Renal cortex interstitium (tissue), 15 donors: Measurements from ENCODE around the gene TNIP1. TPM values are rescaled to one million over a fixed set of nuclear protein-coding genes. Genes with fewer than 3 reads are reported as not detected.

Experiments used
- DNase-seq, 11 donors: peaks; one replicate each; pipeline ENCODE4 v3.0.0-alpha.2; 2013; ENCODE audit warnings: low read depth in 9 of 11, low spot score in 4 of 11; ENCODE audit errors: extremely low read depth in 1 of 11
- long read RNA-seq, 16 experiments: transcript quantifications; one replicate each; lab custom pipeline, GENCODE V29; 2026
- polyA plus RNA-seq, 3 donors: library from polyadenylated mRNA; unstranded; fragments of 120-200 nt; gene quantifications; one replicate each; pipeline ENCODE4 v1.2.1, GENCODE V29; 2013; ENCODE audit not compliant: insufficient read length in 3 of 3

The TNIP1 gene
- polyA plus RNA-seq: 10 to 100 TPM; 63.0 to 88.2 (median 78.3) TPM
- long read RNA-seq, donor 1, partial matches to known transcripts: 6 of 12 reads
- long read RNA-seq, donor 1, other reads (novel, unspliced or antisense): 0 of 12 reads
- long read RNA-seq, donor 2, partial matches to known transcripts: 0 of 7 reads
- long read RNA-seq, donor 2, other reads (novel, unspliced or antisense): 0 of 7 reads
- long read RNA-seq, donor 3, transcript TNIP1-211 (18 exons, 2,274 nt): major isoform, 9 of 22 reads
- long read RNA-seq, donor 3, partial matches to known transcripts: 7 of 22 reads
- long read RNA-seq, donor 3, other reads (novel, unspliced or antisense): 0 of 22 reads
- long read RNA-seq, donor 4, partial matches to known transcripts: 5 of 13 reads
- long read RNA-seq, donor 4, other reads (novel, unspliced or antisense): 0 of 13 reads
- long read RNA-seq, donor 5: 0 reads
- long read RNA-seq, donor 6, partial matches to known transcripts: 0 of 7 reads
- long read RNA-seq, donor 6, other reads (novel, unspliced or antisense): 0 of 7 reads
- long read RNA-seq, donor 7, partial matches to known transcripts: 5 of 13 reads
- long read RNA-seq, donor 7, other reads (novel, unspliced or antisense): 0 of 13 reads
- long read RNA-seq, donor 8: 0 reads
- long read RNA-seq, donor 9, partial matches to known transcripts: 0 of 7 reads
- long read RNA-seq, donor 9, other reads (novel, unspliced or antisense): 0 of 7 reads
- long read RNA-seq, donor 10, transcript TNIP1-211 (18 exons, 2,274 nt): major isoform, 6 of 13 reads
- long read RNA-seq, donor 10, partial matches to known transcripts: 5 of 13 reads
- long read RNA-seq, donor 10, other reads (novel, unspliced or antisense): 0 of 13 reads
- long read RNA-seq, donor 11, partial matches to known transcripts: 0 of 3 reads
- long read RNA-seq, donor 11, other reads (novel, unspliced or antisense): 0 of 3 reads
- long read RNA-seq, donor 12, partial matches to known transcripts: 0 of 4 reads
- long read RNA-seq, donor 12, other reads (novel, unspliced or antisense): 0 of 4 reads
- long read RNA-seq, donor 13: 0 reads
- long read RNA-seq, donor 14, partial matches to known transcripts: 0 of 9 reads
- long read RNA-seq, donor 14, other reads (novel, unspliced or antisense): 0 of 9 reads
- long read RNA-seq, donor 15, partial matches to known transcripts: 0 of 5 reads
- long read RNA-seq, donor 15, other reads (novel, unspliced or antisense): 0 of 5 reads
- long read RNA-seq, donor 16, transcript TNIP1-211 (18 exons, 2,274 nt): major isoform, 13 of 26 reads
- long read RNA-seq, donor 16, partial matches to known transcripts: 5 of 26 reads
- long read RNA-seq, donor 16, other reads (novel, unspliced or antisense): 0 of 26 reads

GRCh38 chr5:151080613-151081430, at the start of gene TNIP1:
Gene TNIP1, minus strand, starts transcription at chr5:151081034. Its CDS starts 15,939 bp downstream, at chr5:151065095.
- peak; percentile 71 to 86 (median 79) for DNase-seq

GRCh38 chr5:151130235-151130921, 49.5 kb upstream of the TNIP1 start:
- no peak for DNase-seq

- DNase-seq: no peak
Measured at GRCh38 chr5:151128817-151129216, 48.0 kb upstream of the TNIP1 start.

GRCh38 chr5:151127926-151128325, 47.1 kb upstream of the TNIP1 start:
- no peak for DNase-seq

GRCh38 chr5:151126199-151126645, 45.4 kb upstream of the TNIP1 start:
- peak in 7 of 11 donors; percentile 24 to 46 (median 32) for DNase-seq

GRCh38 chr5:151125421-151125820, 44.6 kb upstream of the TNIP1 start:
- no peak for DNase-seq

GRCh38 chr5:151123897-151124751, 43.3 kb upstream of the TNIP1 start:
- DNase-seq: no peak

GRCh38 chr5:151122828-151123227, 42.0 kb upstream of the TNIP1 start:
- DNase-seq: no peak

- DNase-seq: no peak
Measured at GRCh38 chr5:151121665-151122064, 40.8 kb upstream of the TNIP1 start.

GRCh38 chr5:151121095-151121494, 40.3 kb upstream of the TNIP1 start:
- no peak for DNase-seq

- no peak for DNase-seq
Measured at GRCh38 chr5:151118913-151119575, 38.2 kb upstream of the TNIP1 start.

- peak in 6 of 11 donors; percentile 30 to 55 (median 42) for DNase-seq
Measured at GRCh38 chr5:151115272-151115905, 34.6 kb upstream of the TNIP1 start.

GRCh38 chr5:151113651-151114050, 32.8 kb upstream of the TNIP1 start:
- DNase-seq: no peak

- no peak for DNase-seq
Measured at GRCh38 chr5:151110992-151111391, 30.2 kb upstream of the TNIP1 start.

GRCh38 chr5:151110122-151110681, 29.4 kb upstream of the TNIP1 start:
- no peak for DNase-seq
